Esophagus squamous epithelium (tissue), 5 donors: ENCODE measurements around the gene RNF169. TPM values are rescaled to one million over a fixed set of nuclear protein-coding genes. Genes with fewer than 3 reads are reported as not detected.

ENCODE experiments used
- DNase-seq: peaks from one replicate; lab custom pipeline; 2025; lab: John Stamatoyannopoulos, UW
- H3K27ac ChIP-seq, 4 donors: fragments of 200-600 bp; sonication (generic); one replicate each; pipeline ENCODE4 v1.5.1; 2016 to 2019; ENCODE audit warnings: mild to moderate bottlenecking in 1 of 4
- H3K27me3 ChIP-seq, 4 donors: fragments of 200-600 bp; sonication (generic); 1 replicate in 3 of 4; 2 replicates in 1 of 4; pipeline versions ENCODE4 v1.5.1 to v1.6.0; 2017 to 2021; ENCODE audit warnings: antibody characterized with exemption in 1 of 4
- H3K36me3 ChIP-seq, 3 donors: fragments of 200-600 bp; sonication (generic); one replicate each; pipeline ENCODE4 v1.5.1; 2016 to 2019
- H3K4me1 ChIP-seq, 3 donors: fragments of 200-600 bp; sonication (generic); one replicate each; pipeline ENCODE4 v1.5.1; 2017 to 2019
- H3K4me3 ChIP-seq, 4 donors: fragments of 200-600 bp; sonication (generic); 1 replicate in 3 of 4; 2 replicates in 1 of 4; pipeline ENCODE4 v1.5.1; 2016 to 2019; ENCODE audit warnings: mild to moderate bottlenecking in 2 of 4, moderate library complexity in 1 of 4
- H3K9me3 ChIP-seq, 3 donors: fragments of 200-600 bp; sonication (generic); one replicate each; pipeline ENCODE4 v1.5.1; 2016 to 2019
- CTCF ChIP-seq, 6 experiments: fragments of 450-650 bp in 4 of 6; fragments of 200-600 bp in 2 of 6; sonication (generic) in 2 of 6; IDR thresholded peaks; one replicate each; pipeline ENCODE4 v1.5.1; 2016 to 2019; ENCODE audit warnings: antibody characterized with exemption in 6 of 6, mild to moderate bottlenecking in 4 of 6, moderate library complexity in 4 of 6
- POLR2A ChIP-seq, 4 donors: fragments of 450-650 bp; IDR thresholded peaks; one replicate each; pipeline ENCODE4 v1.6.1; 2017; ENCODE audit warnings: antibody characterized with exemption in 4 of 4, mild to moderate bottlenecking in 4 of 4, moderate library complexity in 3 of 4
- WGBS, 2 donors: methylation state at CpG; one replicate each; pipeline ENCODE4 v1.1.5; 2018; 5-methylcytosine and 5-hydroxymethylcytosine counted together
- intact Hi-C: fragments of 100-400 bp; cut with DNase I; formaldehyde crosslinking; loops from one replicate; pipeline ENCODE4 v1.15.0; 2022
- total RNA-seq, 4 donors: library from RNA; depleted of rRNA; stranded (reverse); fragments of >200 nt; gene quantifications; one replicate each; pipeline ENCODE4 v1.1.0, GENCODE V29; 2016
- donor health status: DM: yes; HTN: yes; CAD: no.

Gene RNF169
- total RNA-seq, 4 donors from 2014 or later: 18.0 to 23.3 (median 19.2) TPM

- TF ChIP-seq POLR2A (IDR thresholded peaks at IDR 0.05) (no peak), CTCF (IDR thresholded peaks at IDR 0.05) (no peak)
These were observed 14.1 kb upstream of the RNF169 start for GRCh38 chr11:74734559-74734925.

DNA sequence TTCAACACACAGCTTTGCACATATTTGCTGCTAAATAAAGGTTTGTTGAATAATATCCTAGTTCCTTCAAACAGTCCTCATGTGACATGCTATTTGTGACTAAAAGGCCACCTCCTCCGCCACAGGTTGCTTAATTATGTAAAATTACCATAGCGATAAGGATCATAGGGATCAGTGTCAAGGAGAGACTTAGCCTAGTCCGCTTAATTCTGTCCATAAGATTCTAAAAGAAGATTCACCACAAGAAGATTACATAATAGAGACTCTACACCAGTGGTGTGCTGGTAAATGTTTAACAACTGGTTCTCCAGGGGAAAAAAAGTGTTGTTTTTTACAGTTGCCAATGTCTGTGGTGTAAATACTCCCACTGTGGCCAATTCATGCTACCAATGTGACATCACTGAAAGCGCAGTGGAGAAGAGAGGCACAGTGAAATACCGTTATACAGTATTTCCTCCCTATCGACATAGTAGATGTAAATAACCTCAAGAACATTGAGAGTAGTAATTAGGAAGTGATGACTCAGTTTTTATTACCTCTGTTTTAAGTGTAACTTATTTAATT lies 13.2 kb upstream of the RNF169 start:
- peaks cover 0 to 21% (median 4%) of the 10 kb centered on the region in 3 donors for H3K4me1 ChIP-seq
- peaks cover 0 to 48% (median 7%) of the 10 kb centered on the region in 4 donors for H3K27me3 ChIP-seq
- intact Hi-C loops: no loop called here
- no peak for TF ChIP-seq POLR2A (IDR thresholded peaks at IDR 0.05)
- TF ChIP-seq CTCF (IDR thresholded peaks at IDR 0.05): no peak
- DNase-seq: no peak
- WGBS, 2 donors: 72 to 76% methylated on average over 6 of the region's 6 CpGs
- no peak overlapping the region for H3K4me3 ChIP-seq
- H3K9me3 ChIP-seq: no peaks in the 10 kb centered on the region
- no peak overlapping the region for H3K27ac ChIP-seq
- no peaks in the 10 kb centered on the region for H3K36me3 ChIP-seq

More at GRCh38 chr11:74734559-74734925, 14.1 kb upstream of the RNF169 start:
- 69 to 82% methylated on average over 1 of the region's 1 CpG for WGBS, 2 donors
- H3K27ac ChIP-seq: no peak overlapping the region
- H3K4me1 ChIP-seq: peaks cover 0 to 18% (median 4%) of the 10 kb centered on the region in 3 donors
- H3K9me3 ChIP-seq: no peaks in the 10 kb centered on the region
- H3K36me3 ChIP-seq: no peaks in the 10 kb centered on the region
- no peak for DNase-seq
- intact Hi-C loops: no loop called here
- no peak overlapping the region for H3K4me3 ChIP-seq
- H3K27me3 ChIP-seq: peaks cover 0 to 57% (median 8%) of the 10 kb centered on the region in 4 donors

- Histone ChIP-seq H3K4me3 (no peak overlapping the region), H3K9me3 (no peaks in the 10 kb centered on the region), H3K27ac (no peak overlapping the region), H3K36me3 (no peaks in the 10 kb centered on the region), H3K4me1 (peaks cover 0 to 15% (median 0%) of the 10 kb centered on the region in 3 donors), H3K27me3 (peaks cover 0 to 42% (median 4%) of the 10 kb centered on the region in 4 donors)
- intact Hi-C loops: no loop called here
- DNase-seq: no peak
- WGBS, 2 donors: 76 to 88% methylated on average over 2 of the region's 2 CpGs
- TF ChIP-seq CTCF (IDR thresholded peaks at IDR 0.05) (no peak), POLR2A (IDR thresholded peaks at IDR 0.05) (no peak)
These were observed 12.6 kb upstream of the RNF169 start for GRCh38 chr11:74736031-74736430.

DNA sequence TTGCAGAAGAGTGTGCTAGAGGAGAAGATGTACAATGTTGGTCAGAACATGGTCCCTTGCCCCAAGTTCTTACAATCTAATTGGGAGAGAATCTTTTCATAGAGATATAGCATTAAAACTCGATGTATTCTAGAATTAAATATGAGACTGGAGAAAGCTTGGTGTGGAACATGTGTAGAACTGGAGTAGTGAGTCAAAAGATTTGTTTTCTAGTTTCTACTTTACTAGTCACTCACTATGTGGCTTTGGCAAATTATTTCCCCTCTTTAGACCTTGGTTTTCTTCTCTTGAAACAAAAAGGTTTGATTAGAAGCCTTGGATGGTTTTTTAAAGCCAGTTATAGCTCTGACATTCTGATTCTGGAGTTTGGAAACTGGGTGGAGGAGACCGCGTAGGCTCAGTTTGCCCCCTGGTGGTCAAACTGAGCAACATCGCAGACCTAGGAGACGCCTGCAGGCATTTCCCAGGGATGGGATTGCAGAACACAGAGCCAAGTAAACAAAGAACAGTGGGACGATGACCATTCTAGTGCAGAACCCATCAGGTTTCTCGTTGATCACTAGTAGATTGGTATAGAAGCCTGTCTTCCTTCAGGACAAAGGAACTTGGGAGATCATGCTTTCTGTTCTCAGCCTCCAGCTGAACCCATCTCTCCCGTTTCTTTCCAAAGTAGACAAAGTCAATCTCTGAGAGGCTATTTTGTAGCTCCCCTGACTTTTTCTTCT lies 8.9 kb upstream of the RNF169 start:
- Histone ChIP-seq H3K9me3 (no peaks in the 10 kb centered on the region), H3K36me3 (no peaks in the 10 kb centered on the region), H3K27ac (no peak overlapping the region), H3K27me3 (peaks cover 0 to 5% (median 0%) of the 10 kb centered on the region in 4 donors), H3K4me3 (no peak overlapping the region), H3K4me1 (peaks cover 0 to 6% (median 0%) of the 10 kb centered on the region in 3 donors)
- intact Hi-C loops: no loop called here
- 9 to 11% methylated on average over 7 to 8 of the region's 8 CpGs for WGBS, 2 donors
- no peak for DNase-seq
- TF ChIP-seq POLR2A (IDR thresholded peaks at IDR 0.05): no peak
- peak; percentile 79 to 90 (median 82) for TF ChIP-seq CTCF (IDR thresholded peaks at IDR 0.05)

- intact Hi-C loops: no loop called here
- WGBS, 2 donors: 78 to 81% methylated on average over 3 to 4 of the region's 4 CpGs
- no peak for DNase-seq
These were observed 6.6 kb upstream of the RNF169 start for GRCh38 chr11:74742070-74742469.

More at GRCh38 chr11:74742070-74742469, 6.6 kb upstream of the RNF169 start:
- H3K27ac ChIP-seq: no peak overlapping the region
- no peaks in the 10 kb centered on the region for H3K36me3 ChIP-seq
- no peaks in the 10 kb centered on the region for H3K27me3 ChIP-seq
- no peak overlapping the region for H3K4me3 ChIP-seq
- TF ChIP-seq CTCF (IDR thresholded peaks at IDR 0.05) (no peak), POLR2A (IDR thresholded peaks at IDR 0.05) (no peak)
- peaks cover 0 to 6% (median 0%) of the 10 kb centered on the region in 3 donors for H3K4me1 ChIP-seq
- no peaks in the 10 kb centered on the region for H3K9me3 ChIP-seq
